ENCODE measurements around the gene PITPNC1. TPM values are rescaled to one million over a fixed set of nuclear protein-coding genes. Genes with fewer than 3 reads are reported as not detected.

The PITPNC1 gene
- total and polyA plus RNA-seq, 2 donors (not counting 1 experiment from before 2014, with no cell fraction given): 4.7 to 26.1 TPM

DNA sequence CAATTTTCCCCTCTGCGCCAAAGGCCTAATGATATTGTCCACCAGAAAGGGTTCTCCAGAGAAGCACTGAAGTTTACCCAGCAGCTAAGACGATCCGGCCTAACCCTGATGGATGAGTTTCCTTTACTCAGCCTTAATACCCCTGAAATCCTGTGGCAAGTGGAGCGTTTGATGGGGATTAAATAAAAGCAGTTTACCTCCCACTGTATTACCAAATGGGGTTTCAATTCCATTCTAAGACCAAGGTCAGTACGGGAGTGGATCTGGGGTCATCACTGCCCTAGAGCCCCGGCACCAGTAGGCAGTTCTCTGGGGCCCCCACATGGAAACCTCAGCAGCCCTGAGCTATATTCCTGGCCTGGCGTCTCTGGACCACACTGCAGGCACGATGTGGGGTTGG, 243.6 kb downstream of the PITPNC1 start:
- ATAC-seq (ENCODE audit: low read depth): no peak
- CTCF ChIA-PET: no interaction called here

DNA sequence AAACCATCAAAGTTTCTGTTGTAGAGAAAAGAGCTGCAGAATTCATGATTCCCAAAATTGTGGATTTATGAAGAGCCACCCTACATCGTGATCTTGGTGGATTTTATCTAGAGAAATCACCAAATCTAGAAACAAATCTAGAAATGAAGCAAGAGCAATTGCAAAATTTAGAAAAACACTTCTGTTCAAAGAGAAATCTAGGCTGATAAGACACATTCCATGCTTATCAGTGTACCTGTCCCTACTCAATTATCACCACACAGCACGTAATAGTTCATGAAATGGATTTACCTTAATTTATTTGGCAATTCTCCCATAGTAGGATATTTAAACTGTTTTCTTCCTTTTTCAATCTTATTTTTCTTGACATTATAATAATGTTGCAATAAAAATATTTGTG, 246.7 kb downstream of the PITPNC1 start:
- 100% methylated on average over 1 of the region's 2 CpGs for WGBS (ENCODE audit: insufficient coverage)
- no peak overlapping the region for H3K27ac ChIP-seq (ENCODE audit: low read length in 2 of 2)
- POLR2A ChIA-PET: no interaction called here
- no peaks in the 10 kb centered on the region for H3K27me3 Mint-ChIP-seq
- H3K4me3 Mint-ChIP-seq: no peak overlapping the region
- H3K4me1 ChIP-seq (ENCODE audit: control insufficient read depth in 2 of 2, insufficient read depth in 2 of 2, low read length in 2 of 2): no peaks in the 10 kb centered on the region
- CTCF ChIA-PET: no interaction called here
- intact Hi-C loops (cut with micrococcal nuclease): no loop called here
- H3K9me3 ChIP-seq (ENCODE audit: control extremely low read depth in 1 of 3, control insufficient read depth in 2 of 3, insufficient read depth in 1 of 3, low read length in 2 of 3): peaks cover 0 to 15% (median 0%) of the 10 kb centered on the region in 3 donors
- DNase-seq: no peak
- H4K20me1 ChIP-seq (ENCODE audit: control insufficient read depth, insufficient read depth, low read length, poor library complexity, severe bottlenecking): no peaks in the 10 kb centered on the region
- ATAC-seq (ENCODE audit: low read depth): no peak
- no peak overlapping the region for H3K4me3 ChIP-seq (ENCODE audit: control extremely low read depth in 1 of 5, extremely low read depth in 1 of 5, insufficient read depth in 1 of 5, low read depth in 2 of 5, low read length in 4 of 5)
- H3K27me3 ChIP-seq (replicated peaks in 1 of 4; ENCODE audit: control extremely low read depth in 1 of 4, control insufficient read depth in 3 of 4, insufficient read depth in 4 of 4, low read length in 3 of 4): no peaks in the 10 kb centered on the region
- H3K4me2 ChIP-seq (replicated peaks; ENCODE audit: low read depth, low read length, poor library complexity, severe bottlenecking): no peak overlapping the region
- H3K36me3 ChIP-seq (replicated peaks in 1 of 2; ENCODE audit: control extremely low read depth in 1 of 2, control insufficient read depth in 1 of 2, extremely low read depth in 1 of 2, insufficient read depth in 2 of 2, low read length in 1 of 2): no peaks in the 10 kb centered on the region
- no peak overlapping the region for H3K27ac Mint-ChIP-seq
- no peaks in the 10 kb centered on the region for H3K4me1 Mint-ChIP-seq
- H2AFZ ChIP-seq (ENCODE audit: insufficient read depth, low read depth, low read length, poor library complexity, severe bottlenecking): no peak overlapping the region
- H3K9ac ChIP-seq (ENCODE audit: low read length): no peak overlapping the region
- H3K9me3 Mint-ChIP-seq (ENCODE audit: insufficient read depth): no peaks in the 10 kb centered on the region
- H3K79me2 ChIP-seq (ENCODE audit: control insufficient read depth, insufficient read depth, low read length): no peaks in the 10 kb centered on the region
- TF ChIP-seq, protein P1, sequence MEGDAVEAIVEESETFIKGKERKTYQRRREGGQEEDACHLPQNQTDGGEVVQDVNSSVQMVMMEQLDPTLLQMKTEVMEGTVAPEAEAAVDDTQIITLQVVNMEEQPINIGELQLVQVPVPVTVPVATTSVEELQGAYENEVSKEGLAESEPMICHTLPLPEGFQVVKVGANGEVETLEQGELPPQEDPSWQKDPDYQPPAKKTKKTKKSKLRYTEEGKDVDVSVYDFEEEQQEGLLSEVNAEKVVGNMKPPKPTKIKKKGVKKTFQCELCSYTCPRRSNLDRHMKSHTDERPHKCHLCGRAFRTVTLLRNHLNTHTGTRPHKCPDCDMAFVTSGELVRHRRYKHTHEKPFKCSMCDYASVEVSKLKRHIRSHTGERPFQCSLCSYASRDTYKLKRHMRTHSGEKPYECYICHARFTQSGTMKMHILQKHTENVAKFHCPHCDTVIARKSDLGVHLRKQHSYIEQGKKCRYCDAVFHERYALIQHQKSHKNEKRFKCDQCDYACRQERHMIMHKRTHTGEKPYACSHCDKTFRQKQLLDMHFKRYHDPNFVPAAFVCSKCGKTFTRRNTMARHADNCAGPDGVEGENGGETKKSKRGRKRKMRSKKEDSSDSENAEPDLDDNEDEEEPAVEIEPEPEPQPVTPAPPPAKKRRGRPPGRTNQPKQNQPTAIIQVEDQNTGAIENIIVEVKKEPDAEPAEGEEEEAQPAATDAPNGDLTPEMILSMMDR (IDR thresholded peaks at IDR 0.05): no peak
- no peak for TF ChIP-seq EZH2 (IDR thresholded peaks at IDR 0.05; ENCODE audit: borderline replicate concordance, insufficient read depth, low read depth, low read length, poor library complexity, severe bottlenecking)

More for the DNA sequence above, 243.6 kb downstream of the PITPNC1 start:
- Histone ChIP-seq H3K36me3 (replicated peaks in 1 of 2; ENCODE audit: control extremely low read depth in 1 of 2, control insufficient read depth in 1 of 2, extremely low read depth in 1 of 2, insufficient read depth in 2 of 2, low read length in 1 of 2) (no peaks in the 10 kb centered on the region), H2AFZ (ENCODE audit: insufficient read depth, low read depth, low read length, poor library complexity, severe bottlenecking) (no peak overlapping the region), H3K27me3 (replicated peaks in 1 of 4; ENCODE audit: control extremely low read depth in 1 of 4, control insufficient read depth in 3 of 4, insufficient read depth in 4 of 4, low read length in 3 of 4) (no peaks in the 10 kb centered on the region), H3K27ac (ENCODE audit: low read length in 2 of 2) (no peak overlapping the region), H3K4me2 (replicated peaks; ENCODE audit: low read depth, low read length, poor library complexity, severe bottlenecking) (no peak overlapping the region), H3K4me1 (ENCODE audit: control insufficient read depth in 2 of 2, insufficient read depth in 2 of 2, low read length in 2 of 2) (no peaks in the 10 kb centered on the region), H3K4me3 (ENCODE audit: control extremely low read depth in 1 of 5, extremely low read depth in 1 of 5, insufficient read depth in 1 of 5, low read depth in 2 of 5, low read length in 4 of 5) (no peak overlapping the region), H3K9me3 (ENCODE audit: control extremely low read depth in 1 of 3, control insufficient read depth in 2 of 3, insufficient read depth in 1 of 3, low read length in 2 of 3) (no peaks in the 10 kb centered on the region), H4K20me1 (ENCODE audit: control insufficient read depth, insufficient read depth, low read length, poor library complexity, severe bottlenecking) (no peaks in the 10 kb centered on the region), H3K9ac (ENCODE audit: low read length) (no peak overlapping the region), H3K79me2 (ENCODE audit: control insufficient read depth, insufficient read depth, low read length) (no peaks in the 10 kb centered on the region)
- no peak for TF ChIP-seq EZH2 (IDR thresholded peaks at IDR 0.05; ENCODE audit: borderline replicate concordance, insufficient read depth, low read depth, low read length, poor library complexity, severe bottlenecking)
- TF ChIP-seq, protein P1 (IDR thresholded peaks at IDR 0.05): no peak
- Mint-ChIP-seq H3K4me3 (no peak overlapping the region), H3K27ac (no peak overlapping the region), H3K27me3 (no peaks in the 10 kb centered on the region), H3K9me3 (ENCODE audit: insufficient read depth) (no peaks in the 10 kb centered on the region), H3K4me1 (no peaks in the 10 kb centered on the region)
- WGBS (ENCODE audit: insufficient coverage): 100% methylated on average over 5 of the region's 8 CpGs
- DNase-seq: no peak
- POLR2A ChIA-PET: interaction anchor here (0.5 kb wide), 1 partner anchor 11 kb away, joined by 3 read pairs; no protein-coding TSS in a partner anchor
- intact Hi-C loops (cut with micrococcal nuclease): no loop called here
